ENCODE results near the gene PPA2.
A peak's percentile ranks its signal among the peaks of the same experiment; 100 is the strongest.

PPA2 gene

DNA sequence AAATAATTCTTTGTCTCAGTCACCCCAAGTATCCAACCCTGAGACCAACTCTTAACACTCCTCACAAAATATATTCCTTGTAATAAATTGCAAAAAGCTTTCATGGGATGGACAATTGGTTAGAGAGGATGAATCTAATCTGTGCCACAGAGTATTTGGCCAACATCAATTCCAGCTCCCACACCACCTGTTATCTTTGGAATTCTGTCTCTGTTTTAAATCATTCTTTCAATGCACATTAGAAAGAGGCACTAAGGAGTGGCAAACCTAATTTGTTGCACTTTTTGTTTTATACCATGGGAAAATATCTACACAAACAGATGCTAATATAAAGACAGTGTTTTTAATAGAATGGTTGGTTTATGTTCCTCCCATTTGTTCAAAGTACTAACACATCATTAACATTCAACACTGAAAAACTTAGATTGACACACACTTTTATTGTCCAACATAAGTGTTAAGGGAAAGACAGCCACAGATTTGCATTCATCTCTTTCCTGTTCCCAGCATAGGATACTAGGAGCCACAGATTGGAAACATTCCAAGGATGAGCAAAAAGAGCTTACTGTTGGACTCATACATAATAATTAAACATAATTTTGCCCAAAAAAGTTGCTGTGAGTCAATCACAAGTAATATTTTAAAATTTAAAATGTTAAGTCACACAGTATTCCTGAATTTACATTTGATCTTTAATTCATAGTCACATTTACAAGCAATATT lies 116.4 kb downstream of the PPA2 start:
- TF ChIP-seq, protein P1, sequence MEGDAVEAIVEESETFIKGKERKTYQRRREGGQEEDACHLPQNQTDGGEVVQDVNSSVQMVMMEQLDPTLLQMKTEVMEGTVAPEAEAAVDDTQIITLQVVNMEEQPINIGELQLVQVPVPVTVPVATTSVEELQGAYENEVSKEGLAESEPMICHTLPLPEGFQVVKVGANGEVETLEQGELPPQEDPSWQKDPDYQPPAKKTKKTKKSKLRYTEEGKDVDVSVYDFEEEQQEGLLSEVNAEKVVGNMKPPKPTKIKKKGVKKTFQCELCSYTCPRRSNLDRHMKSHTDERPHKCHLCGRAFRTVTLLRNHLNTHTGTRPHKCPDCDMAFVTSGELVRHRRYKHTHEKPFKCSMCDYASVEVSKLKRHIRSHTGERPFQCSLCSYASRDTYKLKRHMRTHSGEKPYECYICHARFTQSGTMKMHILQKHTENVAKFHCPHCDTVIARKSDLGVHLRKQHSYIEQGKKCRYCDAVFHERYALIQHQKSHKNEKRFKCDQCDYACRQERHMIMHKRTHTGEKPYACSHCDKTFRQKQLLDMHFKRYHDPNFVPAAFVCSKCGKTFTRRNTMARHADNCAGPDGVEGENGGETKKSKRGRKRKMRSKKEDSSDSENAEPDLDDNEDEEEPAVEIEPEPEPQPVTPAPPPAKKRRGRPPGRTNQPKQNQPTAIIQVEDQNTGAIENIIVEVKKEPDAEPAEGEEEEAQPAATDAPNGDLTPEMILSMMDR (IDR thresholded peaks at IDR 0.05; ENCODE audit: low read depth, low read length) = no peak

DNA sequence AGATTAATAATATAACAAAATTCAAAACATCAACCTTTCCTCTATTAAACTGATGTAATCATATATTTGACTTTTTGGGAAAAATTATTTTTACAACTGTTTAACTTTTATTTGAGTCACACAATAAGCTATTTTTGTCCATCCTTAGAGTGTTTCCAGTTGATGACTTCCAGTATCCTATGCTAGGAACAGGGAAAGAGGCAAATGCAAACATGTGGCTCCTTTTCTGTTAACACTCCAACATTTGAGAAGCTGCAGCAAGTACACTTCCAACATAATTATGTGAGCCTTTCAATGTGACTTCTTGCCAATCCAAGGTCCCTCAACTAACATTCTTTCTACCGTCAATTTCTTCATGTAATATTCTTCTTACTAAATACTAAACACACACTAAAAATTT lies 117.7 kb downstream of the PPA2 start:
- TF ChIP-seq, protein P1 (IDR thresholded peaks at IDR 0.05; ENCODE audit: low read depth, low read length) = no peak

More for the DNA sequence above, 116.4 kb downstream of the PPA2 start:
- DNase-seq (ENCODE audit: extremely low read depth, low read depth) = no peak

DNA sequence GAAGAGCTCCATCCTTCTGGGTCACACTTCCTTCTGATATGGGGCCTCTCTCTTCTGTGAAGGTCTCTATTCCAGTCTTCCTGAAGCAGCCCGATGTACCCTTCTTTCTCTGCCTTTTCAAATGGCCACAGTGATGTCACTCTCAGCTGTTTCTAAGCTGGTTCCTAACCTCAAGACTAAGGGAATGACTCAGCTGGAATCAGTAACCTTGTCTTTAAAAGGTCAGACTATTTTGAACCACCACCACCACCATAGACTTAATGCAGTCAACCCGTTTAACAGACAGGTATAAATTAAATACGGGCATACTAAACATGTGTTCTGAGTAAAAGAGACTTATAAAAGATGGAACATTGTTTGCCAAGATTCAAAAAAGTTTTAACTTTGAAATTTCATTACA lies 121.0 kb downstream of the PPA2 start:
- DNase-seq (ENCODE audit: extremely low read depth, low read depth) = no peak
- TF ChIP-seq, protein P1 (IDR thresholded peaks at IDR 0.05; ENCODE audit: low read depth, low read length) = no peak

More for the DNA sequence above, 117.7 kb downstream of the PPA2 start:
- no peak for DNase-seq (ENCODE audit: extremely low read depth, low read depth)

DNA sequence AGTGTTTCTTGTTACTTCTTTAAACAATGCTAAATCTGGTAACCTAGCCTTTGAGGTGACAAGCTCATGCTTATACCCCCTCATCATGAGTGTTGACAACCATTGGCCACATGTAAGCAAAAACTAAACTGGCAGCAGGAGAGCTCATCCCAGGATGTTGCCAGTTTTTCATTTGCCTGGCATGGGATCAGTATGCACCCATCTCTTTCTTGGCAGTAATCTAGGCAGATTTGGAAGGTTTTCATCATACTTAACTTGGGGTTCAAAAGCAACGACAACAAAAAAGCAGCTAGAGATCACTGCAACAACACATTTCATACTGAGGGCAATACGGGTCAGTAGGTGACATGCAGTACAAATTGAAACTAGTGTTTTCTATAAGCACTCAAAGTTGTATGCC lies 122.0 kb downstream of the PPA2 start:
- TF ChIP-seq, protein P1 (IDR thresholded peaks at IDR 0.05; ENCODE audit: low read depth, low read length) = no peak
- DNase-seq (ENCODE audit: extremely low read depth, low read depth) = no peak

DNA sequence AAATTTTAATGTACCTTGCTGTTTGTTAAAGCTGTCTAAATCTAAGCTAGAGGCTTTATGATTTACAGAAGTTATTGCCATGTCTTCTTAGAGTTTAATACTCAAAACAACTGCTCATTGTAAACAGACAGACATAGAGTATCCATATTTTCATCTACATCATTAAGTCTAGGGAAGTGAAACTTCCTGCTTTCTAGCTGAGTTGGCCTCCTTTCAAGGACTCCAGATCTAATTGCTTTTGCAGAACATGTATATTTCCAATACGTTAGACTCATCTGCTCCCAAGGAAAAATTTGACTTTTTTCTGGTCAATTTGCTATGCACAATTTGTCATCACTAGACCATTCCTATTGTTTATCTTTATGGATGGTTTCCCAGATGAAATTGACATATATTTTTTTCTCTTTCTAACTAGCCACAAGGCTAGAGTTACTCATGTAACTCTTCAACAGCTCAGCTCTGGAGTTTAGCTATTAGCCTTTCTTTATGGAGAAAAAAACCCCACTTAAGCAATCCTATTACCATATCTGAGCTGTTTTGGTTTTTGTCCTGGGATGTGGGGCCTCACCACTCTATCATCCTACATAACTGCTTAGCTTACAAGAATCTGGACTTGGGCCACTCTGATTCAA lies 122.9 kb downstream of the PPA2 start:
- TF ChIP-seq, protein P1 (IDR thresholded peaks at IDR 0.05; ENCODE audit: low read depth, low read length) = no peak
- DNase-seq (ENCODE audit: extremely low read depth, low read depth) = peak; percentile 36

DNA sequence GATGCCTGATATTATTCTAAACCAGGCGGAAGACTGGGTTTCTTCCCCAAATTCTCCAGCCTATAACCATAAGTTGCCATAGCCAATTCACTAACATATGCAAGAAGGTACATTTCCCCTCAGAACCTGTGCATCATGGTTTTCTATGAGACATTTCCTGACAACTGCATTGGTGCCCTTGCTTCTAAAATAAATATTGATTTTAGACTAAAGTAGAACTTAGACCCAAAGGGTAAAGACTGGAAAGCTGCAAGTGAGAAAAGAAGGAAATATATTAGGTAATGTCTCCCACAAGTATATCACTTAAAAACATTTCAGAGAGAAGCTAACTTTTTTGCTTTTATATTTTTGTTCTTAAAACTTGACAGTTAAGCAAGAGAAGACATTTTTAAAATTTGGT lies 125.1 kb downstream of the PPA2 start:
- TF ChIP-seq, protein P1 (IDR thresholded peaks at IDR 0.05; ENCODE audit: low read depth, low read length) = no peak
- DNase-seq (ENCODE audit: extremely low read depth, low read depth) = no peak

DNA sequence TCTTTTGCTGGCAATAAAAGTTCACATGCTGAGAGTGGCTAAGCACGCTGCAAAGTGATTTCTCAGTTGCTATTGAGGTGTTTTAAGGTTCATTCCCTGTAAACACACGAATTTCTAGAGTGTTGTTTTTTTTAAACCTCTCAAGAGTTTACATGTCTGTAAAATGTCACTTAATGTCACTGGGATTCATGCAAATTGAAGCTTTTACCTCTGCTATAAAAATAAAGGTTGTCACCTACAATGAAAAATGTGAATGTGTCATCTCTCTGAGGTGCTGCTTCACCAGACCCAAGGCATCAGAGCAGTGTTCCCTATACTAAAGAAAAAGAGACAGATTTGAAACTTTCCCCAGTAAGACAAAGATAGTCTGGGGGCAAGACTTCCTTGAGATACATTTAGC lies 127.0 kb downstream of the PPA2 start:
- TF ChIP-seq, protein P1 (IDR thresholded peaks at IDR 0.05; ENCODE audit: low read depth, low read length) = no peak
- DNase-seq (ENCODE audit: extremely low read depth, low read depth) = no peak

All from AG09319 (cell line).